IMR-90 (cell line): ENCODE results near the gene VPS13A. TPM values are rescaled to one million over a fixed set of nuclear protein-coding genes. Genes with fewer than 3 reads are reported as not detected.

Experiments used
- ATAC-seq: fragments of 200-7000 bp; cut with Tn5 transposase; 2 replicates; pipeline ENCODE4 v1.9.1; 2020; ENCODE audit warnings: low read depth, mild to moderate bottlenecking, moderate library complexity
- BruUV-seq: library from RNA; stranded (reverse); fragments of 400-500 nt; replicated peaks from 2 replicates; lab custom pipeline; 2021; lab: Mats Ljungman, UMichigan
- CTCF ChIA-PET: fragments of 300-600 bp; formaldehyde crosslinking; extraction: SDS; loops from one replicate; lab custom pipeline; 2021; ENCODE audit warnings: antibody characterized with exemption; lab: Yijun Ruan, JAX
- POLR2A ChIA-PET: fragments of 300-600 bp; sonication (Branson Sonifier 250); formaldehyde crosslinking; loops from one replicate; lab custom pipeline; 2022; ENCODE audit warnings: antibody characterized with exemption; ENCODE audit not compliant: unreplicated experiment; lab: Charles Lee
- DNase-seq: peaks from one replicate; pipeline ENCODE4 v3.0.0; 2013
- H2AFZ ChIP-seq: replicated peaks from 2 replicates; pipeline ENCODE3; 2013; ENCODE audit warnings: low read length, mild to moderate bottlenecking; ENCODE audit not compliant: poor library complexity
- H2AK5ac ChIP-seq: 2 replicates; pipeline ENCODE4 v1.6.1; 2013; ENCODE audit warnings: low read depth, low read length, inconsistent platforms
- H2AK9ac ChIP-seq: replicated peaks from 2 replicates; pipeline ENCODE3; 2013; ENCODE audit warnings: mild to moderate bottlenecking, low read depth, low read length, moderate library complexity; ENCODE audit not compliant: poor library complexity
- H2BK120ac ChIP-seq: 2 replicates; pipeline ENCODE4 v1.6.1; 2013; ENCODE audit warnings: low read depth, low read length, inconsistent platforms
- H2BK15ac ChIP-seq: 3 replicates; pipeline ENCODE4 v1.6.1; 2013; ENCODE audit warnings: low read depth, low read length, inconsistent platforms
- H2BK20ac ChIP-seq: 2 replicates; pipeline ENCODE4 v1.6.1; 2013; ENCODE audit warnings: low read depth, mild to moderate bottlenecking, inconsistent platforms, low read length, moderate library complexity
- H2BK5ac ChIP-seq: 2 replicates; pipeline ENCODE4 v1.6.1; 2013; ENCODE audit warnings: mild to moderate bottlenecking, low read depth, low read length, inconsistent platforms; ENCODE audit not compliant: poor library complexity, severe bottlenecking
- H3K14ac ChIP-seq: replicated peaks from 2 replicates; pipeline ENCODE4 v1.6.1; 2013; ENCODE audit warnings: low read depth, low read length, inconsistent platforms
- H3K18ac ChIP-seq: 2 replicates; pipeline ENCODE4 v1.6.1; 2013; ENCODE audit warnings: low read depth, low read length, control low read depth
- H3K23ac ChIP-seq: 2 replicates; pipeline ENCODE4 v1.6.1; 2013; ENCODE audit warnings: low read depth, low read length, inconsistent platforms
- H3K27ac ChIP-seq: 2 replicates; pipeline ENCODE4 v1.5.1; 2013; ENCODE audit warnings: mild to moderate bottlenecking, control low read depth, low read length; ENCODE audit not compliant: insufficient read depth
- H3K27me3 ChIP-seq: 2 replicates; pipeline ENCODE4 v1.6.1; 2013; ENCODE audit warnings: low read length; ENCODE audit not compliant: control insufficient read depth, insufficient read depth
- H3K36me3 ChIP-seq: 2 replicates; pipeline ENCODE4 v1.6.1; 2013; ENCODE audit warnings: low read length, mixed read lengths; ENCODE audit not compliant: control insufficient read depth, insufficient read depth
- H3K4ac ChIP-seq: 2 replicates; pipeline ENCODE4 v1.6.1; 2013; ENCODE audit warnings: low read depth, low read length, inconsistent platforms
- H3K4me1 ChIP-seq: 2 replicates; pipeline ENCODE4 v1.6.1; 2013; ENCODE audit warnings: low read length, mixed read lengths; ENCODE audit not compliant: control insufficient read depth, insufficient read depth
- H3K4me2 ChIP-seq: 2 replicates; pipeline ENCODE4 v1.6.1; 2013; ENCODE audit warnings: low read depth, mild to moderate bottlenecking, control low read depth, low read length, moderate library complexity
- H3K4me3 ChIP-seq: 2 replicates; pipeline ENCODE4 v1.5.1; 2013; ENCODE audit warnings: low read depth, mild to moderate bottlenecking, control low read depth, low read length, moderate library complexity; ENCODE audit not compliant: insufficient read depth
- H3K56ac ChIP-seq: 2 replicates; pipeline ENCODE4 v1.6.1; 2013; ENCODE audit warnings: low read length, inconsistent platforms; ENCODE audit not compliant: insufficient read depth; ENCODE audit errors: extremely low read depth
- H3K79me1 ChIP-seq, 2 experiments: 2 replicates each; pipeline ENCODE4 v1.6.1; 2013; ENCODE audit warnings: low read length in 2 of 2, inconsistent platforms in 1 of 2, low read depth in 1 of 2
- H3K9ac ChIP-seq: 2 replicates; pipeline ENCODE4 v1.6.1; 2013; ENCODE audit warnings: low read depth, low read length, control low read depth
- H3K9me1 ChIP-seq: 2 replicates; pipeline ENCODE4 v1.6.1; 2013; ENCODE audit warnings: low read length, inconsistent platforms; ENCODE audit not compliant: insufficient read depth
- H3K9me3 ChIP-seq: 2 replicates; pipeline ENCODE4 v1.6.1; 2013; ENCODE audit warnings: low read length; ENCODE audit not compliant: control insufficient read depth, insufficient read depth
- H4K20me1 ChIP-seq: 2 replicates; pipeline ENCODE4 v1.6.1; 2013; ENCODE audit warnings: low read length, inconsistent platforms; ENCODE audit not compliant: insufficient read depth
- H4K5ac ChIP-seq: 2 replicates; pipeline ENCODE4 v1.6.1; 2013; ENCODE audit warnings: mild to moderate bottlenecking, low read depth, low read length, control low read depth
- H4K8ac ChIP-seq, 2 experiments: 2 replicates each; pipeline ENCODE4 v1.6.1; 2013; ENCODE audit warnings: low read depth in 2 of 2, low read length in 2 of 2, control low read depth in 1 of 2, inconsistent platforms in 1 of 2
- H4K91ac ChIP-seq: 2 replicates; pipeline ENCODE4 v1.6.1; 2013; ENCODE audit warnings: low read depth, low read length, inconsistent platforms; ENCODE audit not compliant: insufficient read depth
- BHLHE40 ChIP-seq: fragments of 150-350 bp; IDR thresholded peaks from 2 replicates; pipeline ENCODE4 v1.6.1; 2016; ENCODE audit warnings: mild to moderate bottlenecking, low read depth, low read length
- CEBPB ChIP-seq: IDR thresholded peaks from 2 replicates; pipeline ENCODE4 v1.6.1; 2012; ENCODE audit warnings: low read depth, low read length, improper control_type of control experiment
- CHD1 ChIP-seq: IDR thresholded peaks from 2 replicates; pipeline ENCODE4 v1.6.1; 2012; ENCODE audit warnings: low read depth, low read length, improper control_type of control experiment
- MAFK ChIP-seq: IDR thresholded peaks from 2 replicates; pipeline ENCODE4 v1.6.1; 2012; ENCODE audit warnings: low read depth, low read length, improper control_type of control experiment
- MAZ ChIP-seq: IDR thresholded peaks from 2 replicates; pipeline ENCODE4 v1.6.1; 2012; ENCODE audit warnings: low read depth, mild to moderate bottlenecking, low read length, improper control_type of control experiment, moderate library complexity, borderline replicate concordance
- NFE2L2 ChIP-seq: fragments of 150-350 bp; IDR thresholded peaks from 2 replicates; pipeline ENCODE4 v1.6.1; 2016; ENCODE audit warnings: low read depth, mild to moderate bottlenecking, low read length
- POLR2A ChIP-seq: IDR thresholded peaks from 2 replicates; pipeline ENCODE4 v1.6.1; 2012; ENCODE audit warnings: mild to moderate bottlenecking, low read depth, low read length
- RFX5 ChIP-seq: IDR thresholded peaks from 2 replicates; pipeline ENCODE4 v1.8.0; 2012; ENCODE audit warnings: low read depth, mild to moderate bottlenecking, low read length, moderate library complexity
- SMC3 ChIP-seq: fragments of 150-350 bp; IDR thresholded peaks from 2 replicates; pipeline ENCODE4 v1.6.1; 2016; ENCODE audit warnings: low read depth, mild to moderate bottlenecking, antibody characterized with exemption, low read length, moderate library complexity
- USF2 ChIP-seq: fragments of 150-350 bp; IDR thresholded peaks from 2 replicates; pipeline ENCODE4 v1.6.1; 2017; ENCODE audit warnings: mild to moderate bottlenecking, antibody characterized with exemption, low read length, low read depth
- WGBS, 2 experiments: methylation state at CpG; one replicate each; pipeline versions ENCODE4 v1.1.5 to v1.1.7; 2013; ENCODE audit warnings: missing lambda C conversion rate in 2 of 2; ENCODE audit not compliant: insufficient read length in 1 of 2; ENCODE audit errors: extremely low coverage in 2 of 2; 5-methylcytosine and 5-hydroxymethylcytosine counted together
- dilution Hi-C: fragments of 300-500 bp; cut with HindIII; formaldehyde crosslinking; loops from one replicate; pipeline ENCODE4 v1.14.3; 2018; ENCODE audit warnings: low sequenced_read_pairs; ENCODE audit not compliant: unreplicated experiment
- in situ Hi-C: fragments of 300-500 bp; cut with MboI; formaldehyde crosslinking; loops from 3 replicates; pipeline ENCODE4 v1.14.3; 2019; ENCODE audit warnings: low sequenced_read_pairs, inconsistent platforms, mixed read lengths
- intact Hi-C: fragments of 100-400 bp; cut with micrococcal nuclease; formaldehyde crosslinking; loops from 2 replicates; pipeline ENCODE4 v1.10.0; 2022
- polyA plus RNA-seq, 3 experiments: library from polyadenylated mRNA; depleted of rRNA; stranded (reverse); fragments of >200 nt; gene quantifications; 2 replicates each; pipeline ENCODE4 v1.2.3, GENCODE V29; 2012; ENCODE audit warnings: low replicate concordance in 1 of 3
- total RNA-seq: library from RNA; depleted of rRNA; stranded (reverse); fragments of >200 nt; gene quantifications from 2 replicates; pipeline ENCODE4 v1.2.3, GENCODE V29; 2012

Gene VPS13A
- total and polyA plus RNA-seq, 2 of the 4 experiments (the other 2 are of a cell fraction) = 10.4 to 26.5 TPM

GRCh38 chr9:77162366-77162765, 15.0 kb upstream of the VPS13A start:
- DNase-seq (no peak), ATAC-seq (no peak)
- ChIA-PET CTCF (no interaction called here), POLR2A (no interaction called here)
- intact Hi-C loops = no loop called here
- Histone ChIP-seq H3K4me1 (peaks cover 4% of the 10 kb centered on the region; the same call in 1 of the 2 replicates), H4K8ac (no peak overlapping the region), H3K18ac (no peak overlapping the region), H4K91ac (no peak overlapping the region), H3K4me3 (no peak overlapping the region), H3K9me1 (no peaks in the 10 kb centered on the region), H3K4me2 (no peak overlapping the region), H2AFZ (no peak overlapping the region), H3K27me3 (no peaks in the 10 kb centered on the region; the same call in 1 of the 2 replicates), H3K56ac (no peak overlapping the region), H2BK15ac (no peak overlapping the region), H2BK20ac (no peak overlapping the region), H2BK5ac (no peak overlapping the region), H3K4ac (no peak overlapping the region), H3K36me3 (no peaks in the 10 kb centered on the region), H3K9ac (no peak overlapping the region), H3K9me3 (no peaks in the 10 kb centered on the region), H4K5ac (no peak overlapping the region), H2BK120ac (no peak overlapping the region), H4K20me1 (no peaks in the 10 kb centered on the region), H2AK5ac (no peak overlapping the region; the same call in 1 of the 2 replicates), H3K79me1 (no peaks in the 10 kb centered on the region), H3K23ac (no peak overlapping the region), H3K14ac (no peak overlapping the region), H2AK9ac (no peak overlapping the region), H3K27ac (no peak overlapping the region)
- 80% methylated on average over 1 of the region's 4 CpGs; no CpG with 5 or more reads in 1 of the 2 experiments for WGBS, 2 experiments
- in situ Hi-C loops = loop anchor here (25.0 kb wide), 1 partner anchor 350 kb away; no protein-coding TSS in a partner anchor
- BruUV-seq = no TSS peak
- TF ChIP-seq CEBPB (no peak), USF2 (no peak), MAZ (no peak), RFX5 (no peak), SMC3 (no peak), NFE2L2 (no peak), MAFK (no peak), POLR2A (no peak), BHLHE40 (no peak), CHD1 (no peak)
- dilution Hi-C loops = no loop called here
